Pancreas (tissue), 10 donors: ENCODE measurements around the gene SLC30A1. TPM values are rescaled to one million over a fixed set of nuclear protein-coding genes. Genes with fewer than 3 reads are reported as not detected.

Source experiments
- ATAC-seq, 4 donors: fragments of 200-7000 bp; cut with Tn5 transposase; one replicate each; pipeline versions ENCODE4 v1.8.0 to v1.9.1; 2020; ENCODE audit warnings: mild to moderate bottlenecking in 4 of 4, moderate library complexity in 4 of 4
- DNase-seq, 6 donors: peaks; one replicate each; pipeline ENCODE4 v3.0.0-alpha.2; 2020
- FAIRE-seq: peaks from 2 replicates; lab custom pipeline; 2012; peaks lifted over from hg19 to GRCh38; lab: Jason Lieb, UNC
- H3K27ac ChIP-seq, 4 donors: fragments of 200-600 bp; sonication (generic); 1 replicate in 3 of 4; 2 replicates in 1 of 4; pipeline versions ENCODE4 v1.5.0 to v1.8.0; 2020
- H3K27me3 ChIP-seq, 4 donors: fragments of 200-600 bp; one replicate each; pipeline ENCODE4 v1.8.0; 2021
- H3K36me3 ChIP-seq, 3 donors: fragments of 200-600 bp; sonication (generic) in 1 of 3; one replicate each; pipeline versions ENCODE4 v1.5.0 to v1.8.0; 2020 to 2021
- H3K4me1 ChIP-seq, 3 donors: fragments of 200-600 bp; one replicate each; pipeline ENCODE4 v1.8.0; 2021
- H3K4me3 ChIP-seq, 4 donors: fragments of 200-600 bp; sonication (generic) in 2 of 4; one replicate each; pipeline versions ENCODE4 v1.5.0 to v1.8.0; 2020 to 2021
- H3K9me3 ChIP-seq, 4 donors: fragments of 200-600 bp; one replicate each; pipeline ENCODE4 v1.8.0; 2021
- CTCF ChIP-seq, 4 donors: fragments of 200-600 bp; sonication (generic) in 3 of 4; IDR thresholded peaks; one replicate each; pipeline versions ENCODE4 v1.5.0 to v1.8.0; 2021; ENCODE audit warnings: antibody characterized with exemption in 4 of 4
- WGBS, 2 donors: extraction: QIAGEN DNeasy Blood & Tissue Kit; methylation state at CpG; one replicate each; pipeline ENCODE4 v1.1.7; 2013; 5-methylcytosine and 5-hydroxymethylcytosine counted together
- intact Hi-C, 3 donors: fragments of 100-400 bp; cut with DNase I; formaldehyde crosslinking; loops; one replicate each; pipeline versions ENCODE4 v1.11.1 to v1.14.2; 2022
- polyA plus RNA-seq, 2 donors: library from polyadenylated mRNA; stranded (reverse); fragments of 200-250 nt; gene quantifications; one replicate each; pipeline ENCODE4 v1.2.3, GENCODE V29; 2013
- total RNA-seq, 6 donors: library from RNA; stranded (reverse); fragmentation: NEBNext Ultra II Directional in 4 of 6; extraction: Animal tissue kit (Norgen Biotek cat#: 25700) in 4 of 6; gene quantifications; one replicate each; pipeline versions ENCODE4 v1.2.1 to v1.2.4, GENCODE V29; 2021 to 2023
- donor health status: healthy with polysubstance abuse.
- donor health status: DM: no; HTN: no; CAD: no; lungs with moderate emphysema.
- donor health status: DM: no; HTN: no; CAD: no.
- donor health status: control.
- donor health status: control.
- donor health status: Bipolar disorder and iron deficiency.
- donor health status: DM: yes; HTN: yes; CAD: no.
- donor health status: DM: no; HTN: no; CAD: no.
- donor health status: DM: no; HTN: no; CAD: no.
- donor health status: DM: yes; HTN: yes; CAD: no.

The SLC30A1 gene
- total and polyA plus RNA-seq, 8 donors, result 1.5 to 19.5 (median 8.0) TPM

DNA sequence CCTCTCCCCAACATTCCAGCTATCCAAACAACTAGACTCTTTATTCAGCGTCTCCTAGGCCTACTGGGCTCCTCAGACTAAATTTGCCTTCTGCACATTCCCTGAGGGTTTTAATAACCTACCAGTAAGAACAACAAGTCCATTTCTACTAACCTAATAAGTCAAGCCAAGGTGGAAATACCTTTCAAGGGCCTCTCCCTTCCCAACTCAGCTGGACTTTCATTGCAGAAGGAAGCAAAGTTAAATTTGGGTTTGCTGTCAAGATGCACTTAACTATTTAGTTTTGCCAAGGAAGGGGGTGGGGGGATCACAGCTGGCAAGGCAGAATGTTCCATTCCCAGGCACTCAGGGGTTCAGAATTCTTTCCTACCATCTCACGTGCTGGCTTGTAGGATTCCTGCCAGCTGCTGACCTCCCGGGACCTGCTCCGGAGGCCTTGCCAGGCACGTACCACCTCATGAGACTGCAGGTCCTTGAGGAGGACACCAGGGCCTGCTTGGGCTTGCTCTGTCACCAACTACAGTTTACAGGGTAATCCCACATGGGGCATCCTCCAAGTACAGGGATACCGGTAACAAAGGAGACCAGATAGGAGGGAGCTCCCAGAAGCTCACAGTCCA, 29.8 kb downstream of the SLC30A1 start:
- no peaks in the 10 kb centered on the region for H3K36me3 ChIP-seq
- intact Hi-C loops, result no loop called here
- no peak for TF ChIP-seq CTCF (IDR thresholded peaks at IDR 0.05)
- no peaks in the 10 kb centered on the region for H3K9me3 ChIP-seq
- no peak overlapping the region for H3K27ac ChIP-seq
- ATAC-seq (no peak), DNase-seq (no peak), FAIRE-seq (no peak)
- WGBS, 2 donors, result 71 to 74% methylated on average over 6 of the region's 6 CpGs
- H3K4me3 ChIP-seq, result no peak overlapping the region
- no peaks in the 10 kb centered on the region for H3K27me3 ChIP-seq
- no peaks in the 10 kb centered on the region for H3K4me1 ChIP-seq

DNA sequence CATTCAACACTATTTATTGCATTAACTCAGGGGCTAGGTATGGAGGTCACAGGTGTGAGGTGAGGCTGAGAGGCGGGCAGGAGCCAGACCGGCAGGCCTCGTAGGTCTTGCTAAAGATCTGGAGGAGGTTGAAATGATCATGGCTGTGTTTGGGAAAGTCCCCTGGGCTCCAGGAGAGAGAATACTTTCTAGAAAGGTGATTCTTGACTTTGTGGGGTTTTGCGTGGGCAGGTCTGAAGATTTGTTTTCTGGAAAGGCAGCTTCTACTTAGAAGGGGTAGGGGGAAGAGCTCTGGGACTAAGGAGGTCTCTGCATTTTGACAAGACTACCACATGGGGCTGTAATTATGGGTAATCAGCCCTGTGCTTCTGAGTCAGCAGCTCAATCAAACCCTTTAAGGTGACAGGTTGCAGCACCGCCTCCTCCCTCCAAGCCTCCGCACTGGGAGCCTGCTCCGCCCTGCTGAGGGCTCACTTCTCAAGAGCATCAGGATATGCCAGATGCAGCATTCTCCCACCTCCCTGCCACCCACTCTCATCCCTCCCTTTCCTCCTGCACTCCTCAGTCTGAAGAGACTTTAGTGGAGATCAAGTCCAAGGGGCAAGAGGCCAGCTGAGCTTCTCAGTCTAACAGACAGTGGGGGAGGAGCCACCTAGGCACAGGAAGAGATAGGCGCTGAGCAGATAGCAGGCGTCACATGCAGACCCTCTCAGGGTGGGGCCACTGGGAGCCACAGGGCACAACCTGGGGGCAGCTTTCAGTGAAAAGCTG, 30.5 kb downstream of the SLC30A1 start:
- Histone ChIP-seq H3K4me1 (no peaks in the 10 kb centered on the region), H3K9me3 (no peaks in the 10 kb centered on the region), H3K27me3 (no peaks in the 10 kb centered on the region), H3K4me3 (no peak overlapping the region), H3K27ac (no peak overlapping the region), H3K36me3 (no peaks in the 10 kb centered on the region)
- no peak for TF ChIP-seq CTCF (IDR thresholded peaks at IDR 0.05)
- intact Hi-C loops, result no loop called here
- ATAC-seq (no peak), DNase-seq (no peak), FAIRE-seq (no peak)
- 83 to 89% methylated on average over 9 of the region's 9 CpGs for WGBS, 2 donors

GRCh38 chr1:211547710-211548109, 31.3 kb downstream of the SLC30A1 start:
- no peaks in the 10 kb centered on the region for H3K27me3 ChIP-seq
- intact Hi-C loops, result no loop called here
- DNase-seq, result no peak
- no peaks in the 10 kb centered on the region for H3K9me3 ChIP-seq
- H3K4me1 ChIP-seq, result no peaks in the 10 kb centered on the region
- no peak for FAIRE-seq
- no peak for TF ChIP-seq CTCF (IDR thresholded peaks at IDR 0.05)
- H3K4me3 ChIP-seq, result no peak overlapping the region
- 77 to 82% methylated on average over 6 of the region's 6 CpGs for WGBS, 2 donors
- no peak overlapping the region for H3K27ac ChIP-seq
- no peaks in the 10 kb centered on the region for H3K36me3 ChIP-seq
- ATAC-seq, result no peak

- no peak for FAIRE-seq
- WGBS, 2 donors, result 43 to 46% methylated on average over 7 of the region's 7 CpGs
- Histone ChIP-seq H3K27ac (no peak overlapping the region), H3K9me3 (no peaks in the 10 kb centered on the region), H3K4me3 (no peak overlapping the region), H3K4me1 (no peaks in the 10 kb centered on the region), H3K27me3 (no peaks in the 10 kb centered on the region), H3K36me3 (no peaks in the 10 kb centered on the region)
- no peak for TF ChIP-seq CTCF (IDR thresholded peaks at IDR 0.05)
- no peak for DNase-seq
- no peak for ATAC-seq
- intact Hi-C loops, result no loop called here
These were observed 32.4 kb downstream of the SLC30A1 start for GRCh38 chr1:211546543-211546942.

- Histone ChIP-seq H3K4me1 (no peaks in the 10 kb centered on the region), H3K4me3 (no peak overlapping the region), H3K9me3 (no peaks in the 10 kb centered on the region), H3K27ac (no peak overlapping the region), H3K36me3 (no peaks in the 10 kb centered on the region), H3K27me3 (no peaks in the 10 kb centered on the region)
- FAIRE-seq, result no peak
- peak in 1 of 4 donors; percentile 29 for ATAC-seq
- intact Hi-C loops, result no loop called here
- TF ChIP-seq CTCF (IDR thresholded peaks at IDR 0.05), result no peak
- no peak for DNase-seq
- WGBS, 2 donors, result 72 to 76% methylated on average over 4 of the region's 4 CpGs
These were observed 35.9 kb downstream of the SLC30A1 start for GRCh38 chr1:211543025-211543424.
